Measurements from ENCODE around the gene SCGB3A2.
"Not testable (repeated sequence)": the region's sequence is repeated elsewhere in the genome, so short reads cannot be mapped to it uniquely, and the experiment has no call there.

The SCGB3A2 gene

GRCh38 chr5:147869112-147869511 lies 9.4 kb upstream of the SCGB3A2 start:
- DNase-seq: no peak

GRCh38 chr5:147869892-147870291 lies 8.6 kb upstream of the SCGB3A2 start:
- not testable (repeated sequence) for DNase-seq

- DNase-seq: not testable (repeated sequence)
Observed at GRCh38 chr5:147871980-147872549, 6.4 kb upstream of the SCGB3A2 start.

- DNase-seq: not testable (repeated sequence)
Observed at GRCh38 chr5:147872744-147873435, 5.6 kb upstream of the SCGB3A2 start.

GRCh38 chr5:147874118-147874875 lies 4.2 kb upstream of the SCGB3A2 start:
- DNase-seq: not testable (repeated sequence)

GRCh38 chr5:147874910-147875367 lies 3.6 kb upstream of the SCGB3A2 start:
- DNase-seq: no peak

- DNase-seq: no peak
Observed at GRCh38 chr5:147876141-147876540, 2.4 kb upstream of the SCGB3A2 start.

GRCh38 chr5:147876626-147877025 lies 1.9 kb upstream of the SCGB3A2 start:
- no peak for DNase-seq

- no peak for DNase-seq
Observed at GRCh38 chr5:147879784-147880183, 1.3 kb downstream of the SCGB3A2 start.

GRCh38 chr5:147880487-147880886 lies 2.0 kb downstream of the SCGB3A2 start:
- no peak for DNase-seq

- no peak for DNase-seq
Observed at GRCh38 chr5:147882586-147883313, 4.2 kb downstream of the SCGB3A2 start.

GRCh38 chr5:147887026-147887627 lies 8.6 kb downstream of the SCGB3A2 start:
- DNase-seq: no peak

- DNase-seq: no peak
Observed at GRCh38 chr5:147887930-147888329, 9.4 kb downstream of the SCGB3A2 start.

- no peak for DNase-seq
Observed at GRCh38 chr5:147892696-147893296, 14.3 kb downstream of the SCGB3A2 start.

GRCh38 chr5:147893820-147894219 lies 15.3 kb downstream of the SCGB3A2 start:
- no peak for DNase-seq

GRCh38 chr5:147895864-147896263 lies 17.4 kb downstream of the SCGB3A2 start:
- DNase-seq: no peak

GRCh38 chr5:147898875-147899401 lies 20.4 kb downstream of the SCGB3A2 start:
- DNase-seq: no peak

GRCh38 chr5:147901599-147902039 lies 23.1 kb downstream of the SCGB3A2 start:
- no peak for DNase-seq

GRCh38 chr5:147902609-147903115 lies 24.2 kb downstream of the SCGB3A2 start:
- DNase-seq: no peak

- no peak for DNase-seq
Observed at GRCh38 chr5:147904110-147904509, 25.6 kb downstream of the SCGB3A2 start.

- no peak for DNase-seq
Observed at GRCh38 chr5:147906326-147907095, 28.0 kb downstream of the SCGB3A2 start, which contains the start of gene C5orf46. TSS of gene C5orf46 (minus strand) at chr5:147906538. CDS start at chr5:147906501, 37 bp downstream.

Measured in stimulated activated CD4-positive, alpha-beta T cell treated with anti-CD3 and anti-CD28 coated beads, Interleukin-2, amount 100 ng/mL, for 48 hours (primary cell).